OCI-LY1 (cell line): ENCODE measurements around the gene CEP128.

Experiments used
- H2AFZ ChIP-seq: fragments of 200-600 bp; sonication (generic), shearing (Covaris generic); 2 replicates; pipeline ENCODE4 v1.6.0; 2014; ENCODE audit warnings: antibody characterized with exemption, mild to moderate bottlenecking, low read length
- H3F3A ChIP-seq: fragments of 200-600 bp; sonication (generic), shearing (Covaris generic); 2 replicates; pipeline ENCODE4 v1.6.0; 2014; ENCODE audit warnings: mild to moderate bottlenecking, antibody characterized with exemption, low read length, moderate library complexity; ENCODE audit not compliant: insufficient read depth
- H3K27ac ChIP-seq: fragments of 200-600 bp; sonication (generic); 2 replicates; pipeline ENCODE4 v1.5.1; 2014; ENCODE audit warnings: low read length, mixed run types, mild to moderate bottlenecking, low read depth; ENCODE audit not compliant: poor library complexity, severe bottlenecking
- H3K27me3 ChIP-seq: fragments of 200-600 bp; sonication (generic); 2 replicates; pipeline ENCODE4 v1.6.0; 2014; ENCODE audit warnings: antibody characterized with exemption, mild to moderate bottlenecking, low read length, moderate library complexity; ENCODE audit not compliant: insufficient read depth
- H3K36me3 ChIP-seq: fragments of 200-600 bp; sonication (generic); 2 replicates; pipeline ENCODE4 v1.6.1; 2014; ENCODE audit warnings: mild to moderate bottlenecking, antibody characterized with exemption, low read length, moderate library complexity, mixed read lengths; ENCODE audit not compliant: insufficient read depth
- H3K4me1 ChIP-seq: fragments of 200-600 bp; sonication (generic); 2 replicates; pipeline ENCODE4 v1.5.1; 2014; ENCODE audit warnings: mild to moderate bottlenecking, low read length, moderate library complexity; ENCODE audit not compliant: insufficient read depth, severe bottlenecking
- H3K4me2 ChIP-seq: fragments of 200-600 bp; sonication (generic), shearing (Covaris generic); 2 replicates; pipeline ENCODE4 v1.6.1; 2014; ENCODE audit warnings: low read length
- H3K4me3 ChIP-seq: fragments of 200-600 bp; sonication (generic); 2 replicates; pipeline ENCODE4 v1.5.1; 2014; ENCODE audit warnings: low read length, low read depth, mild to moderate bottlenecking, mixed read lengths; ENCODE audit not compliant: poor library complexity, severe bottlenecking
- H3K79me2 ChIP-seq: fragments of 200-600 bp; shearing (Covaris generic); 2 replicates; pipeline ENCODE4 v1.6.1; 2016; ENCODE audit warnings: mixed run types, low read length, mixed read lengths; ENCODE audit not compliant: insufficient read depth
- H3K9ac ChIP-seq: fragments of 200-600 bp; sonication (generic), shearing (Covaris generic); 2 replicates; pipeline ENCODE4 v1.6.1; 2014; ENCODE audit warnings: mild to moderate bottlenecking, low read length, mixed read lengths
- H3K9me2 ChIP-seq: fragments of 200-600 bp; sonication (generic), shearing (Covaris generic); 2 replicates; pipeline ENCODE4 v1.6.1; 2014; ENCODE audit warnings: low read depth, mild to moderate bottlenecking, low read length, mixed read lengths
- H3K9me3 ChIP-seq: fragments of 200-600 bp; shearing (Covaris generic); 2 replicates; pipeline ENCODE4 v1.6.1; 2014; ENCODE audit warnings: low read length, mixed read lengths
- H4K20me1 ChIP-seq: fragments of 200-600 bp; sonication (generic), shearing (Covaris generic); 2 replicates; pipeline ENCODE4 v1.6.0; 2016; ENCODE audit warnings: mild to moderate bottlenecking, low read length; ENCODE audit not compliant: insufficient read depth
- EZH2 ChIP-seq: fragments of 200-600 bp; sonication (generic), shearing (Covaris generic); IDR thresholded peaks from 2 replicates; pipeline ENCODE4 v1.8.0; 2017; ENCODE audit warnings: borderline replicate concordance, mixed run types, mild to moderate bottlenecking, antibody characterized with exemption, low read length, moderate library complexity, mixed read lengths
- TF ChIP-seq, protein P1 (sequence below): fragments of 200-600 bp; sonication (generic), shearing (Covaris generic); IDR thresholded peaks from 2 replicates; pipeline ENCODE4 v1.5.1; 2017; ENCODE audit warnings: mild to moderate bottlenecking, antibody characterized with exemption, low read length, moderate library complexity, mixed read lengths

The CEP128 gene

DNA sequence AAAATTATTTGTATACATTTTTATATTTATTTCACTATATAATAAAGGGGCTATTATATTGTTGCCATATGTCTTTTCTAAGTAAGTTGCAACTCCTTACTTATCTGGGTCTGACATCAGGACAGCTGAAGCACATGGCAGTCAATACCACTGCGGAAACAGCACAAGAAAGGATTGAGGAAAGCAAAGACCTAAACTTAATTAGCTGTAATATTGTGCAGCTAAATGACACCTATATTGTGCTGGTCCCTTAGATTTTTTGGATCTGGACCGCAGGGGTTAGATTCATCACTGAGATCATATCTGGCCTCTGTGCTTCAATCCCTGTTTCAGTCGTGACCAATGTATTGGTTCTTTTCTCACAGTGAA is 370.6 kb downstream of the CEP128 start:
- no peak for TF ChIP-seq EZH2
- TF ChIP-seq, protein P1, sequence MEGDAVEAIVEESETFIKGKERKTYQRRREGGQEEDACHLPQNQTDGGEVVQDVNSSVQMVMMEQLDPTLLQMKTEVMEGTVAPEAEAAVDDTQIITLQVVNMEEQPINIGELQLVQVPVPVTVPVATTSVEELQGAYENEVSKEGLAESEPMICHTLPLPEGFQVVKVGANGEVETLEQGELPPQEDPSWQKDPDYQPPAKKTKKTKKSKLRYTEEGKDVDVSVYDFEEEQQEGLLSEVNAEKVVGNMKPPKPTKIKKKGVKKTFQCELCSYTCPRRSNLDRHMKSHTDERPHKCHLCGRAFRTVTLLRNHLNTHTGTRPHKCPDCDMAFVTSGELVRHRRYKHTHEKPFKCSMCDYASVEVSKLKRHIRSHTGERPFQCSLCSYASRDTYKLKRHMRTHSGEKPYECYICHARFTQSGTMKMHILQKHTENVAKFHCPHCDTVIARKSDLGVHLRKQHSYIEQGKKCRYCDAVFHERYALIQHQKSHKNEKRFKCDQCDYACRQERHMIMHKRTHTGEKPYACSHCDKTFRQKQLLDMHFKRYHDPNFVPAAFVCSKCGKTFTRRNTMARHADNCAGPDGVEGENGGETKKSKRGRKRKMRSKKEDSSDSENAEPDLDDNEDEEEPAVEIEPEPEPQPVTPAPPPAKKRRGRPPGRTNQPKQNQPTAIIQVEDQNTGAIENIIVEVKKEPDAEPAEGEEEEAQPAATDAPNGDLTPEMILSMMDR, result no peak
- Histone ChIP-seq H3K27me3 (no peaks in the 10 kb centered on the region), H3K9me3 (no peaks in the 10 kb centered on the region)

DNA sequence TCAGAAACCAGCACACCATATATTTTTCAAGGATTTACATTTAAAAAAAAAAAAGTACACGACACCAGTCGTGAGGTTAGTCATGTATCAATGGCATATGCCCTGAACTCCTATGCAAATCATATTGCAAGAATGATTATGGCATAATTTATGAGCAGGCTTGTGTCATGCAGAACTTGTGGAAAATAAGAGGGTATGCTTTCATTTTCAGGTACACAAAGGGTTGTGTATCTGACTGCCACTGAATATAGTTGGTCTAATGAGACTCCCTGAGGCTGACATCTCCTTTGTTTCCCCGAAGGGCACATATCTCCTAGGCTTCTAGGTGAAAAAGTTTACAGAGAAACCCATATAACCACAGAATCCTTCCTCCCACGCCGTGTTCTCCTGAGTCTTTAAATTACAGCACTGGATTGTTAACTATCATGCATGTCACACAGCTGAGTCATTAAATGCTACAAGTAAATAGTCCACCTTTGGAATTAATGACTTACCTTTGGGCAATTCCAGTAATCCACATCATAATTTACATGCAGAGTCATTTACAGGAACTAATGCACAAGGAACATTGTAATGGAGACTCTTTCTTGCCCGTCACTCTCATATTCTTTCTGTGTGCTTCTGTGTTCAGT is 373.5 kb downstream of the CEP128 start:
- no peak overlapping the region for H2AFZ ChIP-seq
- no peak overlapping the region for H3K27ac ChIP-seq
- no peaks in the 10 kb centered on the region for H3K79me2 ChIP-seq
- no peak overlapping the region for H3K4me2 ChIP-seq
- H3K36me3 ChIP-seq, result no peaks in the 10 kb centered on the region
- no peaks in the 10 kb centered on the region for H3K27me3 ChIP-seq
- H4K20me1 ChIP-seq, result no peaks in the 10 kb centered on the region
- no peaks in the 10 kb centered on the region for H3K4me1 ChIP-seq
- TF ChIP-seq EZH2, result no peak
- TF ChIP-seq, protein P1, result no peak
- no peaks in the 10 kb centered on the region for H3K9me2 ChIP-seq
- no peaks in the 10 kb centered on the region for H3F3A ChIP-seq
- no peak overlapping the region for H3K4me3 ChIP-seq
- no peak overlapping the region for H3K9ac ChIP-seq
- no peaks in the 10 kb centered on the region for H3K9me3 ChIP-seq

More for the DNA sequence above, 370.6 kb downstream of the CEP128 start:
- no peaks in the 10 kb centered on the region for H3K79me2 ChIP-seq
- H3F3A ChIP-seq, result no peaks in the 10 kb centered on the region
- H3K9ac ChIP-seq, result no peak overlapping the region
- no peaks in the 10 kb centered on the region for H3K4me1 ChIP-seq
- H2AFZ ChIP-seq, result no peak overlapping the region
- H3K36me3 ChIP-seq, result no peaks in the 10 kb centered on the region
- no peak overlapping the region for H3K4me2 ChIP-seq
- no peaks in the 10 kb centered on the region for H4K20me1 ChIP-seq
- no peak overlapping the region for H3K27ac ChIP-seq
- H3K9me2 ChIP-seq, result no peaks in the 10 kb centered on the region
- H3K4me3 ChIP-seq, result no peak overlapping the region

GRCh38 chr14:80565001-80565400 is 376.5 kb downstream of the CEP128 start:
- no peak overlapping the region for H3K4me2 ChIP-seq
- H2AFZ ChIP-seq, result no peak overlapping the region
- no peaks in the 10 kb centered on the region for H3K27me3 ChIP-seq
- H3K36me3 ChIP-seq, result no peaks in the 10 kb centered on the region
- no peaks in the 10 kb centered on the region for H3F3A ChIP-seq
- no peaks in the 10 kb centered on the region for H3K9me3 ChIP-seq
- no peaks in the 10 kb centered on the region for H3K9me2 ChIP-seq
- no peak overlapping the region for H3K4me3 ChIP-seq
- no peak overlapping the region for H3K9ac ChIP-seq
- no peaks in the 10 kb centered on the region for H3K4me1 ChIP-seq
- H3K27ac ChIP-seq, result no peak overlapping the region
- TF ChIP-seq, protein P1, result no peak
- TF ChIP-seq EZH2, result no peak
- no peaks in the 10 kb centered on the region for H4K20me1 ChIP-seq
- no peaks in the 10 kb centered on the region for H3K79me2 ChIP-seq
